GM12878 (cell line): ENCODE data around the gene CISTR. TPM values are rescaled to one million over a fixed set of nuclear protein-coding genes. Genes with fewer than 3 reads are reported as not detected.

Source experiments
- ATAC-seq: fragments of 200-7000 bp; cut with Tn5 transposase; 3 replicates; pipeline ENCODE4 v1.9.1; 2020; ENCODE audit warnings: mild to moderate bottlenecking, moderate library complexity
- BruUV-seq: library from RNA; stranded (reverse); fragments of 400-500 nt; replicated peaks from 2 replicates; lab custom pipeline; 2021; lab: Mats Ljungman, UMichigan
- CTCF ChIA-PET: fragments of 300-600 bp; sonication (Branson Sonifier 250); formaldehyde crosslinking; extraction: SDS; loops from one replicate; lab custom pipeline; 2021; ENCODE audit warnings: inconsistent platforms; lab: Yijun Ruan, JAX
- POLR2A ChIA-PET: fragments of 350-600 bp; formaldehyde crosslinking; extraction: SDS; loops from one replicate; lab custom pipeline; 2021; ENCODE audit warnings: inconsistent platforms; lab: Charles Lee
- RAD21 ChIA-PET: fragments of 300-600 bp; sonication (Branson Sonifier 250); formaldehyde crosslinking; loops from one replicate; lab custom pipeline; 2023; ENCODE audit warnings: antibody characterized with exemption; ENCODE audit not compliant: unreplicated experiment; lab: Charles Lee
- SMC1A ChIA-PET: fragments of 300-600 bp; sonication (Branson Sonifier 250); formaldehyde crosslinking; loops from one replicate; lab custom pipeline; 2023; ENCODE audit not compliant: unreplicated experiment, uncharacterized antibody; lab: Charles Lee
- DNase-seq: peaks from one replicate; pipeline ENCODE4 v3.0.0-alpha.2; 2011; ENCODE audit warnings: low read depth, low spot score
- FAIRE-seq: peaks from 3 replicates; lab custom pipeline; 2011; peaks lifted over from hg19 to GRCh38; lab: Jason Lieb, UNC
- H2AFZ ChIP-seq: 2 replicates; pipeline ENCODE4 v1.6.0; 2011; ENCODE audit warnings: low read depth, low read length, control low read depth; ENCODE audit not compliant: control insufficient read depth
- H3K27ac ChIP-seq: 2 replicates; pipeline ENCODE4 v1.5.1; 2011; ENCODE audit warnings: control low read depth; ENCODE audit not compliant: control insufficient read depth, insufficient read depth
- H3K27me3 ChIP-seq, 2 experiments: replicated peaks in 1 of 2; 2 replicates each; pipeline versions ENCODE4 v1.6.0 to v1.6.1; 2011; ENCODE audit warnings: low read length in 1 of 2; ENCODE audit not compliant: control insufficient read depth in 2 of 2, insufficient read depth in 2 of 2
- H3K36me3 ChIP-seq, 2 experiments: 2 replicates each; pipeline ENCODE4 v1.5.1; 2011; ENCODE audit warnings: low read length in 1 of 2; ENCODE audit not compliant: control insufficient read depth in 2 of 2, insufficient read depth in 2 of 2
- H3K4me1 ChIP-seq: 2 replicates; pipeline ENCODE4 v1.6.1; 2011; ENCODE audit warnings: mild to moderate bottlenecking, low read length, moderate library complexity, mixed read lengths; ENCODE audit not compliant: control insufficient read depth, insufficient read depth
- H3K4me2 ChIP-seq: 2 replicates; pipeline ENCODE4 v1.6.0; 2011; ENCODE audit warnings: control low read depth; ENCODE audit not compliant: control insufficient read depth, insufficient read depth
- H3K4me3 ChIP-seq: fragments of 200-600 bp; sonication (generic); 2 replicates; pipeline ENCODE4 v1.5.1; 2016
- H3K79me2 ChIP-seq: 2 replicates; pipeline ENCODE4 v1.6.0; 2011; ENCODE audit warnings: low read length; ENCODE audit not compliant: control insufficient read depth, insufficient read depth
- H3K9ac ChIP-seq: 2 replicates; pipeline ENCODE4 v1.8.0; 2011; ENCODE audit warnings: low read length, control low read depth, mixed read lengths; ENCODE audit not compliant: control insufficient read depth, insufficient read depth
- H3K9me3 ChIP-seq: replicated peaks from 3 replicates; pipeline ENCODE4 v1.5.1; 2011; ENCODE audit warnings: mild to moderate bottlenecking, low read length; ENCODE audit not compliant: control insufficient read depth, insufficient read depth
- H4K20me1 ChIP-seq: 2 replicates; pipeline ENCODE4 v1.6.0; 2011; ENCODE audit not compliant: control insufficient read depth, insufficient read depth
- CTCF ChIP-seq, 3 experiments: IDR thresholded peaks in 2 of 3; conservative IDR thresholded peaks in 1 of 3; 2 replicates each; pipeline ENCODE4 v1.5.1; 2011; ENCODE audit warnings: low read depth in 3 of 3, low read length in 3 of 3, mild to moderate bottlenecking in 3 of 3, control low read depth in 2 of 3, moderate library complexity in 2 of 3, inconsistent platforms in 1 of 3, mixed read lengths in 1 of 3; ENCODE audit not compliant: control insufficient read depth in 2 of 3, insufficient read depth in 1 of 3; ENCODE audit errors: extremely low read depth in 1 of 3
- IRF4 ChIP-seq: IDR thresholded peaks from 2 replicates; pipeline ENCODE4 v1.6.1; 2011; ENCODE audit warnings: low read depth, low read length
- PKNOX1 ChIP-seq: fragments of 450-650 bp; IDR thresholded peaks from 2 replicates; pipeline ENCODE4 v1.6.1; 2016; ENCODE audit warnings: mild to moderate bottlenecking
- RELA ChIP-seq: fragments of 450-650 bp; IDR thresholded peaks from 2 replicates; pipeline ENCODE4 v1.8.0; 2014; ENCODE audit warnings: borderline replicate concordance; ENCODE audit not compliant: partially characterized antibody
- SIN3A ChIP-seq: IDR thresholded peaks from 2 replicates; pipeline ENCODE4 v1.6.1; 2012; ENCODE audit warnings: low read depth, low read length, improper control_type of control experiment
- SRF ChIP-seq, 2 experiments: IDR thresholded peaks; 2 replicates each; pipeline ENCODE4 v1.6.1; 2011; ENCODE audit warnings: low read depth in 2 of 2, low read length in 2 of 2, mild to moderate bottlenecking in 1 of 2, moderate library complexity in 1 of 2
- ZBTB4 ChIP-seq: fragments of 450-650 bp; formaldehyde crosslinking; IDR thresholded peaks from 2 replicates; pipeline ENCODE4 v1.4.0; 2022; ENCODE audit warnings: mild to moderate bottlenecking, moderate library complexity
- WGBS: methylation state at CpG from one replicate; pipeline ENCODE4 v1.1.6; 2016; ENCODE audit warnings: low lambda C conversion rate; ENCODE audit not compliant: insufficient replicate concordance, insufficient coverage; ENCODE audit errors: missing lambda C conversion rate; 5-methylcytosine and 5-hydroxymethylcytosine counted together
- in situ Hi-C: fragments of 300-500 bp; cut with MboI; formaldehyde crosslinking; loops from 9 replicates; pipeline ENCODE4 v1.14.3; 2018; ENCODE audit warnings: mixed read lengths
- intact Hi-C: fragments of 100-400 bp; cut with micrococcal nuclease; formaldehyde crosslinking; loops from one replicate; pipeline ENCODE4 v1.14.2; 2022; ENCODE audit not compliant: unreplicated experiment
- polyA plus RNA-seq, 11 experiments: library from polyadenylated mRNA; depleted of rRNA in 4 of 11; unstranded in 6 of 11; stranded (reverse) in 5 of 11; fragments of >200 nt; fragmentation: Nextera tagmentation in 4 of 11; fragmentation: Illumina TruSeq in 1 of 11; extraction: Ambion mirVana in 4 of 11; extraction: Trizol in 1 of 11; gene quantifications; 1 replicate in 1 of 11; 2 replicates in 10 of 11; pipeline versions ENCODE4 v1.2.1 to v1.2.3, GENCODE V29; 2011 to 2016; ENCODE audit warnings: inconsistent platforms in 2 of 11, missing spikeins in 2 of 11, low read depth in 1 of 11
- total RNA-seq, 4 experiments: library from RNA; depleted of rRNA in 3 of 4; stranded (reverse); fragments of >200 nt in 3 of 4; fragmentation: Illumina TruSeq in 1 of 4; extraction: Trizol in 1 of 4; gene quantifications; 2 replicates each; pipeline versions ENCODE4 v1.2.1 to v1.2.3, GENCODE V29; 2013 to 2021

Gene CISTR
- total and polyA plus RNA-seq, 10 of the 15 experiments (the other 5 are each of a cell fraction or from before 2014, with no cell fraction given): 0.26 TPM; not detected in 9

- Histone ChIP-seq H3K27ac (no peak overlapping the region), H3K9me3 (no peaks in the 10 kb centered on the region), H3K4me2 (no peak overlapping the region), H2AFZ (no peak overlapping the region), H4K20me1 (no peaks in the 10 kb centered on the region), H3K9ac (no peak overlapping the region), H3K79me2 (no peaks in the 10 kb centered on the region)
- ATAC-seq (no peak), DNase-seq (no peak), FAIRE-seq (no peak)
- in situ Hi-C loops (loop anchor here (5.0 kb wide), 2 partner anchors 37 to 197 kb away; no protein-coding TSS in a partner anchor), intact Hi-C loops (no loop called here)
- RAD21 ChIA-PET: interaction anchor here (1.0 to 1.1 kb wide), 3 partner anchors 13 to 196 kb away, joined by 4 to 5 read pairs (median 4); no protein-coding TSS in a partner anchor
- TF ChIP-seq CTCF (IDR thresholded peaks at IDR 0.05 in 2 of 3, conservative IDR thresholded peaks at IDR 0.05 in 1 of 3; ENCODE audit: control insufficient read depth in 2 of 3, extremely low read depth in 1 of 3, insufficient read depth in 1 of 3, low read depth in 3 of 3, low read length in 3 of 3) (no peak), SRF (IDR thresholded peaks at IDR 0.05; ENCODE audit: low read depth in 2 of 2, low read length in 2 of 2) (no peak), SIN3A (no peak), PKNOX1 (no peak), RELA (no peak), IRF4 (no peak), ZBTB4 (CRISPR knock-in tag) (no peak)
- TF ChIP-seq, all 136 proteins: peak for 0
- H3K27me3 ChIP-seq: peaks cover 18 to 37% of the 10 kb centered on the region in 2 experiments
- H3K4me3 ChIP-seq: no peak overlapping the region
- no TSS peak for BruUV-seq
- ChIA-PET CTCF (interaction anchor here (0.6 to 10.2 kb wide), 9 partner anchors 10 to 196 kb away, joined by 3 to 459 read pairs (median 6); partner anchors contain the start of gene CALCOCO1), SMC1A (interaction anchor here (1.0 to 9.8 kb wide), 4 partner anchors 9 to 196 kb away, joined by 3 to 128 read pairs (median 4); partner anchors contain the start of gene CALCOCO1), POLR2A (interaction anchor here (0.9 to 1.6 kb wide), 2 partner anchors 11 kb away, joined by 5 to 8 read pairs; no protein-coding TSS in a partner anchor)
- H3K4me1 ChIP-seq: peaks cover 4% of the 10 kb centered on the region
- WGBS: 13% methylated on average over 40 of the region's 50 CpGs
- H3K36me3 ChIP-seq: no peaks in the 10 kb centered on the region
Measured at GRCh38 chr12:53739214-53740129, 12.3 kb downstream of the CISTR start.
